ENCODE data around the gene CCNT2.

CCNT2 gene

GRCh38 chr2:134918526-134919340, at the start of gene CCNT2:
CCNT2 (plus strand) TSS chr2:134918822; CDS start chr2:134918855, 33 bp downstream.
- TF ChIP-seq GATA2 (IDR thresholded peaks at IDR 0.05; ENCODE audit: low read depth, low read length) (no peak), GATA3 (IDR thresholded peaks at IDR 0.05; ENCODE audit: low read depth, low read length) (no peak)

- TF ChIP-seq GATA2 (IDR thresholded peaks at IDR 0.05; ENCODE audit: low read depth, low read length): no peak
- TF ChIP-seq GATA3 (IDR thresholded peaks at IDR 0.05; ENCODE audit: low read depth, low read length): no peak
These were observed 48.5 kb upstream of the CCNT2 start for GRCh38 chr2:134869946-134870736.

- no peak for TF ChIP-seq GATA2 (IDR thresholded peaks at IDR 0.05; ENCODE audit: low read depth, low read length)
These were observed 45.5 kb upstream of the CCNT2 start for GRCh38 chr2:134873152-134873551.

- no peak for TF ChIP-seq GATA2 (IDR thresholded peaks at IDR 0.05; ENCODE audit: low read depth, low read length)
- TF ChIP-seq GATA3 (IDR thresholded peaks at IDR 0.05; ENCODE audit: low read depth, low read length): no peak
These were observed 43.3 kb upstream of the CCNT2 start for GRCh38 chr2:134875309-134875708.

- TF ChIP-seq GATA3 (IDR thresholded peaks at IDR 0.05; ENCODE audit: low read depth, low read length): no peak
- TF ChIP-seq GATA2 (IDR thresholded peaks at IDR 0.05; ENCODE audit: low read depth, low read length): no peak
These were observed 35.8 kb upstream of the CCNT2 start for GRCh38 chr2:134882773-134883172.

GRCh38 chr2:134883552-134884293, 34.9 kb upstream of the CCNT2 start:
- no peak for TF ChIP-seq GATA2 (IDR thresholded peaks at IDR 0.05; ENCODE audit: low read depth, low read length)
- TF ChIP-seq GATA3 (IDR thresholded peaks at IDR 0.05; ENCODE audit: low read depth, low read length): no peak

GRCh38 chr2:134884435-134884834, 34.2 kb upstream of the CCNT2 start:
- TF ChIP-seq GATA2 (IDR thresholded peaks at IDR 0.05; ENCODE audit: low read depth, low read length): no peak
- TF ChIP-seq GATA3 (IDR thresholded peaks at IDR 0.05; ENCODE audit: low read depth, low read length): no peak

GRCh38 chr2:134892282-134893035, 26.2 kb upstream of the CCNT2 start:
- no peak for TF ChIP-seq GATA3 (IDR thresholded peaks at IDR 0.05; ENCODE audit: low read depth, low read length)
- no peak for TF ChIP-seq GATA2 (IDR thresholded peaks at IDR 0.05; ENCODE audit: low read depth, low read length)

GRCh38 chr2:134897932-134898331, 20.7 kb upstream of the CCNT2 start:
- TF ChIP-seq GATA2 (IDR thresholded peaks at IDR 0.05; ENCODE audit: low read depth, low read length) (no peak), GATA3 (IDR thresholded peaks at IDR 0.05; ENCODE audit: low read depth, low read length) (no peak)

GRCh38 chr2:134899204-134899603, 19.4 kb upstream of the CCNT2 start:
- no peak for TF ChIP-seq GATA2 (IDR thresholded peaks at IDR 0.05; ENCODE audit: low read depth, low read length)

GRCh38 chr2:134900151-134900550, 18.5 kb upstream of the CCNT2 start:
- no peak for TF ChIP-seq GATA2 (IDR thresholded peaks at IDR 0.05; ENCODE audit: low read depth, low read length)
- no peak for TF ChIP-seq GATA3 (IDR thresholded peaks at IDR 0.05; ENCODE audit: low read depth, low read length)

GRCh38 chr2:134905168-134905567, 13.5 kb upstream of the CCNT2 start:
- TF ChIP-seq GATA2 (IDR thresholded peaks at IDR 0.05; ENCODE audit: low read depth, low read length): no peak

- TF ChIP-seq GATA3 (IDR thresholded peaks at IDR 0.05; ENCODE audit: low read depth, low read length) (no peak), GATA2 (IDR thresholded peaks at IDR 0.05; ENCODE audit: low read depth, low read length) (no peak)
These were observed 11.9 kb upstream of the CCNT2 start for GRCh38 chr2:134906726-134907125.
